ENCODE measurements around the gene TST. TPM values are rescaled to one million over a fixed set of nuclear protein-coding genes. Genes with fewer than 3 reads are reported as not detected.

The TST gene
- total RNA-seq, result 46.9 and 64.9 TPM in 2 replicates

GRCh38 chr22:37019309-37020191 lies at the start of gene TST, which contains the start of gene MPST:
TST (minus strand) TSS chr22:37019447; CDS start chr22:37018732, 715 bp downstream.
MPST (plus strand) TSS chr22:37019742; CDS start chr22:37019837, 95 bp downstream.
- DNase-seq (ENCODE audit: low read depth, low spot score), result no peak

GRCh38 chr22:37068859-37069258 lies 49.6 kb upstream of the TST start:
- no peak for DNase-seq (ENCODE audit: low read depth, low spot score)

- no peak for DNase-seq (ENCODE audit: low read depth, low spot score)
Observed at GRCh38 chr22:37067428-37067827, 48.2 kb upstream of the TST start.

GRCh38 chr22:37065961-37066360 lies 46.7 kb upstream of the TST start:
- no peak for DNase-seq (ENCODE audit: low read depth, low spot score)

GRCh38 chr22:37065180-37065579 lies 45.9 kb upstream of the TST start:
- no peak for DNase-seq (ENCODE audit: low read depth, low spot score)

- DNase-seq (ENCODE audit: low read depth, low spot score), result no peak
Observed at GRCh38 chr22:37064553-37064952, 45.3 kb upstream of the TST start.

GRCh38 chr22:37063431-37064420 lies 44.5 kb upstream of the TST start:
- no peak for DNase-seq (ENCODE audit: low read depth, low spot score)

GRCh38 chr22:37062702-37063381 lies 43.6 kb upstream of the TST start:
- no peak for DNase-seq (ENCODE audit: low read depth, low spot score)

- no peak for DNase-seq (ENCODE audit: low read depth, low spot score)
Observed at GRCh38 chr22:37062376-37062675, 43.1 kb upstream of the TST start.

GRCh38 chr22:37061611-37062375 lies 42.5 kb upstream of the TST start:
- no peak for DNase-seq (ENCODE audit: low read depth, low spot score)

- no peak for DNase-seq (ENCODE audit: low read depth, low spot score)
Observed at GRCh38 chr22:37060801-37061610, 41.8 kb upstream of the TST start.

GRCh38 chr22:37059876-37060449 lies 40.7 kb upstream of the TST start:
- DNase-seq (ENCODE audit: low read depth, low spot score), result no peak

GRCh38 chr22:37058917-37059701 lies 39.9 kb upstream of the TST start:
- no peak for DNase-seq (ENCODE audit: low read depth, low spot score)

- no peak for DNase-seq (ENCODE audit: low read depth, low spot score)
Observed at GRCh38 chr22:37057796-37058510, 38.7 kb upstream of the TST start.

GRCh38 chr22:37057226-37057625 lies 38.0 kb upstream of the TST start:
- DNase-seq (ENCODE audit: low read depth, low spot score), result no peak

GRCh38 chr22:37056246-37056645 lies 37.0 kb upstream of the TST start:
- no peak for DNase-seq (ENCODE audit: low read depth, low spot score)

- DNase-seq (ENCODE audit: low read depth, low spot score), result no peak
Observed at GRCh38 chr22:37054600-37055365, 35.5 kb upstream of the TST start.

- DNase-seq (ENCODE audit: low read depth, low spot score), result no peak
Observed at GRCh38 chr22:37054056-37054395, 34.8 kb upstream of the TST start.

Measured in pulmonary artery endothelial cell (primary cell).